HUES6 (cell line): Measurements from ENCODE around the gene GLP2R.

Experiments
- H3K27ac ChIP-seq: 2 replicates; pipeline ENCODE4 v1.7.0; 2013; ENCODE audit warnings: low read depth, mild to moderate bottlenecking, low read length, inconsistent platforms
- H3K27me3 ChIP-seq: 2 replicates; pipeline ENCODE4 v1.6.1; 2013; ENCODE audit warnings: low read length; ENCODE audit not compliant: control insufficient read depth, insufficient read depth
- H3K36me3 ChIP-seq: 2 replicates; pipeline ENCODE4 v1.6.1; 2013; ENCODE audit warnings: low read length; ENCODE audit not compliant: control insufficient read depth, insufficient read depth
- H3K4me1 ChIP-seq: 2 replicates; pipeline ENCODE4 v1.6.1; 2013; ENCODE audit warnings: low read length; ENCODE audit not compliant: control insufficient read depth, insufficient read depth
- H3K4me3 ChIP-seq: 2 replicates; pipeline ENCODE4 v1.5.1; 2013; ENCODE audit warnings: low read depth, low read length
- H3K9ac ChIP-seq: one replicate; pipeline ENCODE4 v1.6.1; 2013; ENCODE audit warnings: mild to moderate bottlenecking, low read length
- H3K9me3 ChIP-seq: 2 replicates; pipeline ENCODE4 v1.6.1; 2013; ENCODE audit warnings: low read depth, low read length; ENCODE audit not compliant: control insufficient read depth, insufficient read depth

Gene GLP2R

GRCh38 chr17:9798008-9798407 lies 27.7 kb upstream of the GLP2R start:
- Histone ChIP-seq H3K9ac (no peak overlapping the region), H3K36me3 (no peaks in the 10 kb centered on the region), H3K4me3 (no peak overlapping the region), H3K27ac (no peak overlapping the region), H3K4me1 (no peaks in the 10 kb centered on the region; the same call in 1 of the 2 replicates), H3K27me3 (no peaks in the 10 kb centered on the region), H3K9me3 (no peaks in the 10 kb centered on the region)

- no peak overlapping the region for H3K4me3 ChIP-seq
- H3K4me1 ChIP-seq: no peaks in the 10 kb centered on the region; the same call in 1 of the 2 replicates
- H3K9ac ChIP-seq: no peak overlapping the region
- no peaks in the 10 kb centered on the region for H3K27me3 ChIP-seq
- H3K9me3 ChIP-seq: no peaks in the 10 kb centered on the region
- no peak overlapping the region for H3K27ac ChIP-seq
- no peaks in the 10 kb centered on the region for H3K36me3 ChIP-seq
Observed at GRCh38 chr17:9798724-9799123, 27.0 kb upstream of the GLP2R start.

GRCh38 chr17:9801505-9801904 lies 24.2 kb upstream of the GLP2R start:
- Histone ChIP-seq H3K4me1 (no peaks in the 10 kb centered on the region; the same call in 1 of the 2 replicates), H3K36me3 (no peaks in the 10 kb centered on the region), H3K27ac (no peak overlapping the region), H3K4me3 (no peak overlapping the region), H3K9me3 (no peaks in the 10 kb centered on the region), H3K9ac (no peak overlapping the region), H3K27me3 (peaks cover 4% of the 10 kb centered on the region; the same call in 1 of the 2 replicates)

GRCh38 chr17:9802294-9802693 lies 23.4 kb upstream of the GLP2R start:
- no peak overlapping the region for H3K9ac ChIP-seq
- H3K27ac ChIP-seq: no peak overlapping the region
- H3K36me3 ChIP-seq: no peaks in the 10 kb centered on the region
- H3K27me3 ChIP-seq: peaks cover 4% of the 10 kb centered on the region; the same call in 1 of the 2 replicates
- H3K4me3 ChIP-seq: no peak overlapping the region
- H3K4me1 ChIP-seq: no peaks in the 10 kb centered on the region; the same call in 1 of the 2 replicates
- no peaks in the 10 kb centered on the region for H3K9me3 ChIP-seq

GRCh38 chr17:9802697-9803096 lies 23.0 kb upstream of the GLP2R start:
- Histone ChIP-seq H3K9ac (no peak overlapping the region), H3K27ac (no peak overlapping the region), H3K27me3 (peaks cover 4% of the 10 kb centered on the region; the same call in 1 of the 2 replicates), H3K4me3 (no peak overlapping the region), H3K4me1 (no peaks in the 10 kb centered on the region; the same call in 1 of the 2 replicates), H3K9me3 (no peaks in the 10 kb centered on the region), H3K36me3 (no peaks in the 10 kb centered on the region)

GRCh38 chr17:9805769-9806168 lies 20.0 kb upstream of the GLP2R start:
- Histone ChIP-seq H3K9me3 (no peaks in the 10 kb centered on the region), H3K27me3 (peaks cover 4% of the 10 kb centered on the region; the same call in 1 of the 2 replicates), H3K27ac (no peak overlapping the region)

GRCh38 chr17:9806699-9807098 lies 19.0 kb upstream of the GLP2R start:
- peaks cover 4% of the 10 kb centered on the region; the same call in 1 of the 2 replicates for H3K27me3 ChIP-seq
- no peaks in the 10 kb centered on the region for H3K36me3 ChIP-seq
- H3K4me3 ChIP-seq: no peak overlapping the region
- H3K27ac ChIP-seq: no peak overlapping the region
- no peaks in the 10 kb centered on the region for H3K9me3 ChIP-seq
- H3K9ac ChIP-seq: no peak overlapping the region
- no peaks in the 10 kb centered on the region; the same call in 1 of the 2 replicates for H3K4me1 ChIP-seq

More at GRCh38 chr17:9805769-9806168, 20.0 kb upstream of the GLP2R start:
- Histone ChIP-seq H3K9ac (no peak overlapping the region), H3K36me3 (no peaks in the 10 kb centered on the region), H3K4me1 (no peaks in the 10 kb centered on the region; the same call in 1 of the 2 replicates), H3K4me3 (no peak overlapping the region)

GRCh38 chr17:9809409-9809808 lies 16.3 kb upstream of the GLP2R start:
- Histone ChIP-seq H3K9me3 (no peaks in the 10 kb centered on the region), H3K36me3 (no peaks in the 10 kb centered on the region), H3K9ac (no peak overlapping the region), H3K27me3 (peaks cover 4% of the 10 kb centered on the region; the same call in 1 of the 2 replicates), H3K4me1 (no peaks in the 10 kb centered on the region), H3K4me3 (no peak overlapping the region), H3K27ac (no peak overlapping the region)

GRCh38 chr17:9810100-9810949 lies 15.4 kb upstream of the GLP2R start:
- Histone ChIP-seq H3K4me3 (no peak overlapping the region), H3K36me3 (no peaks in the 10 kb centered on the region), H3K9me3 (no peaks in the 10 kb centered on the region), H3K9ac (no peak overlapping the region), H3K27me3 (peaks cover 4% of the 10 kb centered on the region; the same call in 1 of the 2 replicates), H3K27ac (no peak overlapping the region), H3K4me1 (no peaks in the 10 kb centered on the region)

- no peak overlapping the region for H3K27ac ChIP-seq
- no peaks in the 10 kb centered on the region for H3K36me3 ChIP-seq
- H3K4me3 ChIP-seq: no peak overlapping the region
- H3K4me1 ChIP-seq: no peaks in the 10 kb centered on the region
- peaks cover under 1% of the 10 kb centered on the region; the same call in 1 of the 2 replicates for H3K27me3 ChIP-seq
- no peaks in the 10 kb centered on the region for H3K9me3 ChIP-seq
- H3K9ac ChIP-seq: no peak overlapping the region
Observed at GRCh38 chr17:9811086-9811485, 14.6 kb upstream of the GLP2R start.

GRCh38 chr17:9811537-9811936 lies 14.2 kb upstream of the GLP2R start:
- H3K27ac ChIP-seq: no peak overlapping the region
- H3K9ac ChIP-seq: no peak overlapping the region
- no peaks in the 10 kb centered on the region for H3K4me1 ChIP-seq
- H3K9me3 ChIP-seq: no peaks in the 10 kb centered on the region
- no peaks in the 10 kb centered on the region; the same call in 1 of the 2 replicates for H3K27me3 ChIP-seq
- H3K4me3 ChIP-seq: no peak overlapping the region
- no peaks in the 10 kb centered on the region for H3K36me3 ChIP-seq
